Measurements from ENCODE around the gene GPC6.

DNA sequence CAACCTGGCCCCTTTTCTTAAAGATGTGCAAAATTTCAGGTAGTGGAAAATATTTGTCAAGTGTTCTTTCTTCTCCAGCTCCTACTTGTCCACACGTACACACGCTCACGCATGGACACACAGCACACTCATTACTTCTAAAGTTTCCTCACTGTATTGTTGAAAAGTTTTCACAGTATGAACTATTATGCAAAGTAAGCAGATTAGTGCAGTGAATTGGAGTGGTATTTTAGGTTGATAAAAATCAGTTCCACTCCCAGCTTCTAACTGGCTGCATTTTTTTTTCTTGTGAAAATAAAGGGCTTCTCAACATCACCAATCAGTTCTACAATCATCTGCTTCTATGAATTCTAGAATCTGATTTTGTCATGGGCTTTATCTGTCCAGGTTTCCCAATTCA lies 988.4 kb downstream of the GPC6 start:
- TF ChIP-seq, protein P1, sequence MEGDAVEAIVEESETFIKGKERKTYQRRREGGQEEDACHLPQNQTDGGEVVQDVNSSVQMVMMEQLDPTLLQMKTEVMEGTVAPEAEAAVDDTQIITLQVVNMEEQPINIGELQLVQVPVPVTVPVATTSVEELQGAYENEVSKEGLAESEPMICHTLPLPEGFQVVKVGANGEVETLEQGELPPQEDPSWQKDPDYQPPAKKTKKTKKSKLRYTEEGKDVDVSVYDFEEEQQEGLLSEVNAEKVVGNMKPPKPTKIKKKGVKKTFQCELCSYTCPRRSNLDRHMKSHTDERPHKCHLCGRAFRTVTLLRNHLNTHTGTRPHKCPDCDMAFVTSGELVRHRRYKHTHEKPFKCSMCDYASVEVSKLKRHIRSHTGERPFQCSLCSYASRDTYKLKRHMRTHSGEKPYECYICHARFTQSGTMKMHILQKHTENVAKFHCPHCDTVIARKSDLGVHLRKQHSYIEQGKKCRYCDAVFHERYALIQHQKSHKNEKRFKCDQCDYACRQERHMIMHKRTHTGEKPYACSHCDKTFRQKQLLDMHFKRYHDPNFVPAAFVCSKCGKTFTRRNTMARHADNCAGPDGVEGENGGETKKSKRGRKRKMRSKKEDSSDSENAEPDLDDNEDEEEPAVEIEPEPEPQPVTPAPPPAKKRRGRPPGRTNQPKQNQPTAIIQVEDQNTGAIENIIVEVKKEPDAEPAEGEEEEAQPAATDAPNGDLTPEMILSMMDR (IDR thresholded peaks at IDR 0.05; ENCODE audit: insufficient read depth, low read depth, low read length) = no peak
- no peak for TF ChIP-seq EZH2 (IDR thresholded peaks at IDR 0.05; ENCODE audit: insufficient read depth, low read length)

Measured in astrocyte (in vitro differentiated cells and primary cell).